PC-3 (cell line): ENCODE results near the gene LRP1B.

Source experiments
- EZH2 ChIP-seq: fragments of 300-600 bp; sonication (generic); IDR thresholded peaks from one replicate; pipeline ENCODE4 v1.6.1; 2017; ENCODE audit warnings: antibody characterized with exemption, mild to moderate bottlenecking, low read length; ENCODE audit not compliant: unreplicated experiment
- EZH2phosphoT487 ChIP-seq: fragments of 300-600 bp; sonication (generic); IDR thresholded peaks from 2 replicates; pipeline ENCODE4 v1.6.1; 2018; ENCODE audit warnings: mild to moderate bottlenecking, antibody characterized with exemption, low read length, borderline replicate concordance
- TF ChIP-seq, protein P1 (sequence below): fragments of 300-600 bp; sonication (generic); conservative IDR thresholded peaks from 2 replicates; pipeline ENCODE4 v1.5.1; 2017; ENCODE audit warnings: antibody characterized with exemption, low read depth, mild to moderate bottlenecking, low read length

DNA sequence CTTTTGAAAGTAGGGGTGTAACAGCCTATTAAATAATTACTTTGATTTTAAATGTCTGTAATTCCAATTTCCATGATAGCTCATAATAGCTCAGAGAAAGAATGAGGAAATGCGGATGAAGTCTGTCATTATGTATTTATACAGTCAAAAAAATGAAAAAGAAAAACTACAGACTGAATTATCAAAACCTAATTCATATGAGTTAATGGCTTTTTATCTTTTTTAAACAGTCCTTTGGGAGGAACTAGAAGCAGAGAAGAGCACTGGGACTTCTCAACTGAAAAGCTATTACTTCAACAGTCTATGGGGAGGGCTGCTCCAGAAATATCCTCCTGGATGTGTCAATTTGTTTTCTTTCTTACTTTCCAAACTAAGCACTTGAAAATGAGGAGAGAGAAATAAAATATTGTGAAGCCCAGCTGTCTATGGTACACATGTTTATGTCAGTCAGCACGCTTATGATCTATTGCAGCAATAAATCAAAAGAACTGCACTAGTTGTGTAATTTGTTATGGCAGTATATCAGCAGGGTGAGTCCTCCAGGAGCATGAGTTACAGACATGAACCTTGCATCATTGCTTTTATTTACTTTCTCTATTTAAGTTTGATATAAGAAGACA lies 1550.2 kb downstream of the LRP1B start:
- TF ChIP-seq, protein P1, sequence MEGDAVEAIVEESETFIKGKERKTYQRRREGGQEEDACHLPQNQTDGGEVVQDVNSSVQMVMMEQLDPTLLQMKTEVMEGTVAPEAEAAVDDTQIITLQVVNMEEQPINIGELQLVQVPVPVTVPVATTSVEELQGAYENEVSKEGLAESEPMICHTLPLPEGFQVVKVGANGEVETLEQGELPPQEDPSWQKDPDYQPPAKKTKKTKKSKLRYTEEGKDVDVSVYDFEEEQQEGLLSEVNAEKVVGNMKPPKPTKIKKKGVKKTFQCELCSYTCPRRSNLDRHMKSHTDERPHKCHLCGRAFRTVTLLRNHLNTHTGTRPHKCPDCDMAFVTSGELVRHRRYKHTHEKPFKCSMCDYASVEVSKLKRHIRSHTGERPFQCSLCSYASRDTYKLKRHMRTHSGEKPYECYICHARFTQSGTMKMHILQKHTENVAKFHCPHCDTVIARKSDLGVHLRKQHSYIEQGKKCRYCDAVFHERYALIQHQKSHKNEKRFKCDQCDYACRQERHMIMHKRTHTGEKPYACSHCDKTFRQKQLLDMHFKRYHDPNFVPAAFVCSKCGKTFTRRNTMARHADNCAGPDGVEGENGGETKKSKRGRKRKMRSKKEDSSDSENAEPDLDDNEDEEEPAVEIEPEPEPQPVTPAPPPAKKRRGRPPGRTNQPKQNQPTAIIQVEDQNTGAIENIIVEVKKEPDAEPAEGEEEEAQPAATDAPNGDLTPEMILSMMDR = no peak
- TF ChIP-seq EZH2 = no peak
- TF ChIP-seq EZH2phosphoT487 = no peak
